Endothelial cell of umbilical vein (primary cell): ENCODE results near the gene ZBED4. TPM values are rescaled to one million over a fixed set of nuclear protein-coding genes. Genes with fewer than 3 reads are reported as not detected.

Source experiments
- BruUV-seq: library from RNA; stranded (reverse); fragments of 400-500 nt; replicated peaks from 2 replicates; lab custom pipeline; 2021; lab: Mats Ljungman, UMichigan
- CTCF ChIA-PET: fragments of 300-600, 350-600 bp; sonication (Branson Sonifier 250); formaldehyde crosslinking; loops from one replicate; lab custom pipeline; 2021; ENCODE audit warnings: antibody characterized with exemption, inconsistent platforms; lab: Charles Lee
- POLR2A ChIA-PET: fragments of 300-600, 350-600 bp; sonication (Branson Sonifier 250); formaldehyde crosslinking; loops from one replicate; lab custom pipeline; 2021; ENCODE audit warnings: antibody characterized with exemption, inconsistent platforms; lab: Charles Lee
- DNase-seq: peaks from one replicate; pipeline ENCODE4 v3.0.0-alpha.2; 2011; ENCODE audit warnings: low read depth, low spot score
- FAIRE-seq: peaks from 2 replicates; lab custom pipeline; 2011; peaks lifted over from hg19 to GRCh38; lab: Jason Lieb, UNC
- H2AFZ ChIP-seq: 2 replicates; pipeline ENCODE4 v1.6.0; 2012; ENCODE audit warnings: low read depth, low read length, control low read depth, inconsistent platforms
- H3K27ac ChIP-seq: 2 replicates; pipeline ENCODE4 v1.5.1; 2011; ENCODE audit warnings: low read depth, mild to moderate bottlenecking, control low read depth, low read length, moderate library complexity; ENCODE audit not compliant: insufficient read depth
- H3K27me3 ChIP-seq, 2 experiments: 2 replicates each; pipeline versions ENCODE4 v1.6.0 to v1.6.1; 2011; ENCODE audit warnings: low read length in 2 of 2, mixed read lengths in 1 of 2; ENCODE audit not compliant: control insufficient read depth in 2 of 2, insufficient read depth in 2 of 2
- H3K36me3 ChIP-seq, 2 experiments: 2 replicates in 1 of 2; 3 replicates in 1 of 2; pipeline ENCODE4 v1.5.1; 2011; ENCODE audit warnings: low read length in 2 of 2, mild to moderate bottlenecking in 1 of 2, moderate library complexity in 1 of 2; ENCODE audit not compliant: control insufficient read depth in 2 of 2, insufficient read depth in 2 of 2; ENCODE audit errors: extremely low read depth in 1 of 2
- H3K4me1 ChIP-seq: 3 replicates; pipeline ENCODE4 v1.5.1; 2011; ENCODE audit warnings: mild to moderate bottlenecking, low read length; ENCODE audit not compliant: control insufficient read depth, insufficient read depth; ENCODE audit errors: extremely low read depth
- H3K4me2 ChIP-seq: 2 replicates; pipeline ENCODE4 v1.6.1; 2011; ENCODE audit warnings: low read length, control low read depth, mixed read lengths; ENCODE audit not compliant: insufficient read depth
- H3K4me3 ChIP-seq, 3 experiments: fragments of 200-600 bp in 1 of 3; sonication (generic), shearing (Covaris generic) in 1 of 3; replicated peaks in 1 of 3; 2 replicates each; pipeline ENCODE4 v1.5.1; 2011 to 2016; ENCODE audit warnings: control low read depth in 3 of 3, low read length in 3 of 3, mild to moderate bottlenecking in 2 of 3, inconsistent platforms in 1 of 3, low read depth in 1 of 3, moderate library complexity in 1 of 3; ENCODE audit not compliant: insufficient read depth in 1 of 3
- H3K79me2 ChIP-seq: 2 replicates; pipeline ENCODE4 v1.6.0; 2012; ENCODE audit warnings: low read length, inconsistent platforms; ENCODE audit not compliant: control insufficient read depth, insufficient read depth
- H3K9ac ChIP-seq: replicated peaks from 2 replicates; pipeline ENCODE3; 2011; ENCODE audit warnings: low read length, control low read depth; ENCODE audit not compliant: insufficient read depth; ENCODE audit errors: extremely low read depth
- H3K9me1 ChIP-seq: replicated peaks from 3 replicates; pipeline ENCODE4 v1.6.0; 2011; ENCODE audit warnings: mild to moderate bottlenecking, low read length; ENCODE audit not compliant: control insufficient read depth, insufficient read depth; ENCODE audit errors: extremely low read depth
- H3K9me3 ChIP-seq: replicated peaks from 2 replicates; pipeline ENCODE4 v1.5.1; 2012; ENCODE audit warnings: low read length, inconsistent platforms; ENCODE audit not compliant: control insufficient read depth, insufficient read depth
- H4K20me1 ChIP-seq: replicated peaks from 2 replicates; pipeline ENCODE3; 2011; ENCODE audit warnings: mild to moderate bottlenecking, low read length; ENCODE audit not compliant: control insufficient read depth, insufficient read depth; ENCODE audit errors: extremely low read depth
- EZH2 ChIP-seq: IDR thresholded peaks from 2 replicates; pipeline ENCODE4 v1.6.1; 2012; ENCODE audit warnings: borderline replicate concordance, low read depth, mild to moderate bottlenecking, moderate library complexity, low read length, inconsistent platforms; ENCODE audit not compliant: severe bottlenecking
- FOS ChIP-seq: IDR thresholded peaks from 2 replicates; pipeline ENCODE4 v1.6.1; 2011; ENCODE audit warnings: mild to moderate bottlenecking, low read length, moderate library complexity, borderline replicate concordance; ENCODE audit not compliant: insufficient read depth
- GATA2 ChIP-seq: IDR thresholded peaks from 2 replicates; pipeline ENCODE4 v1.7.0; 2011; ENCODE audit warnings: low read depth, mild to moderate bottlenecking, moderate library complexity, mixed read lengths, low read length; ENCODE audit not compliant: insufficient read length, insufficient read depth
- JUN ChIP-seq: IDR thresholded peaks from 2 replicates; pipeline ENCODE4 v1.6.1; 2011; ENCODE audit warnings: borderline replicate concordance, low read depth; ENCODE audit not compliant: insufficient read length, insufficient read depth
- MYC ChIP-seq: IDR thresholded peaks from one replicate; pipeline ENCODE4 v1.6.1; 2011; ENCODE audit warnings: mild to moderate bottlenecking, low read depth, low read length
- POLR2A ChIP-seq: IDR thresholded peaks from 2 replicates; pipeline ENCODE4 v1.6.1; 2012; ENCODE audit warnings: low read depth, mild to moderate bottlenecking, control low read depth, low read length
- POLR2AphosphoS5 ChIP-seq: IDR thresholded peaks from 2 replicates; pipeline ENCODE4 v1.6.1; 2012; ENCODE audit warnings: low read depth, mild to moderate bottlenecking, control low read depth, low read length, moderate library complexity; ENCODE audit not compliant: insufficient read depth
- dilution Hi-C: fragments of 300-500 bp; cut with MboI; formaldehyde crosslinking; loops from one replicate; pipeline ENCODE4 v1.15.0; 2019; ENCODE audit warnings: low sequenced_read_pairs; ENCODE audit not compliant: extremely low pct_ligation_motif_present
- intact Hi-C: fragments of 100-400 bp; cut with micrococcal nuclease; formaldehyde crosslinking; loops from one replicate; pipeline ENCODE4 v1.10.0; 2022
- polyA plus RNA-seq, 4 experiments: library from polyadenylated mRNA; depleted of rRNA in 3 of 4; stranded (reverse) in 3 of 4; unstranded in 1 of 4; fragments of >200 nt; gene quantifications; 2 replicates each; pipeline versions ENCODE4 v1.2.1 to v1.2.3, GENCODE V29; 2011 to 2012; ENCODE audit warnings: missing spikeins in 1 of 4
- total RNA-seq: library from RNA; stranded (reverse); gene quantifications from 2 replicates; pipeline ENCODE4 v1.2.3, GENCODE V29; 2021
- TF ChIP-seq, protein P1 (sequence below), 2 donors: IDR thresholded peaks; 1 replicate in 1 of 2; 2 replicates in 1 of 2; pipeline ENCODE4 v1.5.1; 2011; ENCODE audit warnings: low read length in 2 of 2, mild to moderate bottlenecking in 2 of 2, moderate library complexity in 2 of 2, control low read depth in 1 of 2, inconsistent platforms in 1 of 2, low read depth in 1 of 2; ENCODE audit not compliant: insufficient read depth in 1 of 2; ENCODE audit errors: extremely low read depth in 1 of 2
- TF ChIP-seq, protein P2 (sequence below): IDR thresholded peaks from 2 replicates; pipeline ENCODE4 v1.6.1; 2011; ENCODE audit not compliant: insufficient read depth, insufficient read length

The ZBED4 gene
- total and polyA plus RNA-seq, 2 donors (not counting 3 experiments of a cell fraction or from before 2014, with no cell fraction given) = 8.6 to 18.2 TPM

DNA sequence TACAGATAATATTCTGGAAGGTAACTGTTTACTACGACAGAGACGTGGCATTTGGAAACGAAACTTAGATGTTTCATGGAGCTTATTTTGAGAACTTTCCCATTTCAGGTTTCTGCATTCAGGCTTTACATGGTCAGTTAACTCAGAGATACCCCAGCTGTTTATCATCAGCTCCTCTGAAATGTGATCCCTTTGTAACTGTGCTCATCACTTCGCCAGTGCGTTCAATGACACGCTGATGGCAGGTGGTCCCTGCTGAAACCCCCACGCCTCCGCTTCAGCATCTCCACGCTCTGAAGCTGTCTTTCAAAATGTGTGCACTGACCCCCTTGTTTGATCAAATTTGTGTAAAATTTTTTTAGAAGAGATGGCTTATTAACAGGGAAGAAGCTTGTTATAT is 34.1 kb downstream of the ZBED4 start:
- H2AFZ ChIP-seq = no peak overlapping the region
- H3K36me3 ChIP-seq = peaks cover 4 to 41% of the 10 kb centered on the region in 2 experiments
- TF ChIP-seq, protein P1, sequence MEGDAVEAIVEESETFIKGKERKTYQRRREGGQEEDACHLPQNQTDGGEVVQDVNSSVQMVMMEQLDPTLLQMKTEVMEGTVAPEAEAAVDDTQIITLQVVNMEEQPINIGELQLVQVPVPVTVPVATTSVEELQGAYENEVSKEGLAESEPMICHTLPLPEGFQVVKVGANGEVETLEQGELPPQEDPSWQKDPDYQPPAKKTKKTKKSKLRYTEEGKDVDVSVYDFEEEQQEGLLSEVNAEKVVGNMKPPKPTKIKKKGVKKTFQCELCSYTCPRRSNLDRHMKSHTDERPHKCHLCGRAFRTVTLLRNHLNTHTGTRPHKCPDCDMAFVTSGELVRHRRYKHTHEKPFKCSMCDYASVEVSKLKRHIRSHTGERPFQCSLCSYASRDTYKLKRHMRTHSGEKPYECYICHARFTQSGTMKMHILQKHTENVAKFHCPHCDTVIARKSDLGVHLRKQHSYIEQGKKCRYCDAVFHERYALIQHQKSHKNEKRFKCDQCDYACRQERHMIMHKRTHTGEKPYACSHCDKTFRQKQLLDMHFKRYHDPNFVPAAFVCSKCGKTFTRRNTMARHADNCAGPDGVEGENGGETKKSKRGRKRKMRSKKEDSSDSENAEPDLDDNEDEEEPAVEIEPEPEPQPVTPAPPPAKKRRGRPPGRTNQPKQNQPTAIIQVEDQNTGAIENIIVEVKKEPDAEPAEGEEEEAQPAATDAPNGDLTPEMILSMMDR (IDR thresholded peaks at IDR 0.05; ENCODE audit: extremely low read depth in 1 of 2, insufficient read depth in 1 of 2, low read depth in 1 of 2, low read length in 2 of 2) = no peak
- TF ChIP-seq, protein P2, sequence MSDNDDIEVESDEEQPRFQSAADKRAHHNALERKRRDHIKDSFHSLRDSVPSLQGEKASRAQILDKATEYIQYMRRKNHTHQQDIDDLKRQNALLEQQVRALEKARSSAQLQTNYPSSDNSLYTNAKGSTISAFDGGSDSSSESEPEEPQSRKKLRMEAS = no peak
- no peak for TF ChIP-seq POLR2A
- TF ChIP-seq POLR2AphosphoS5 = no peak
- no peak overlapping the region for H3K4me2 ChIP-seq
- no peak overlapping the region for H3K4me3 ChIP-seq
- no peak for FAIRE-seq
- ChIA-PET CTCF (interaction anchor here (0.5 to 0.7 kb wide), 2 partner anchors 25 to 27 kb away, joined by 3 to 4 read pairs; no protein-coding TSS in a partner anchor), POLR2A (no interaction called here)
- intact Hi-C loops (no loop called here), dilution Hi-C loops (no loop called here)
- no TSS peak for BruUV-seq
- no peaks in the 10 kb centered on the region for H3K4me1 ChIP-seq
- no peak for DNase-seq
- H3K9ac ChIP-seq = no peak overlapping the region
- H3K27me3 ChIP-seq = no peaks in the 10 kb centered on the region
- peaks cover 42% of the 10 kb centered on the region for H3K79me2 ChIP-seq
- no peaks in the 10 kb centered on the region for H3K9me3 ChIP-seq
- H3K27ac ChIP-seq = no peak overlapping the region
- H3K9me1 ChIP-seq = no peaks in the 10 kb centered on the region
- H4K20me1 ChIP-seq = no peaks in the 10 kb centered on the region

DNA sequence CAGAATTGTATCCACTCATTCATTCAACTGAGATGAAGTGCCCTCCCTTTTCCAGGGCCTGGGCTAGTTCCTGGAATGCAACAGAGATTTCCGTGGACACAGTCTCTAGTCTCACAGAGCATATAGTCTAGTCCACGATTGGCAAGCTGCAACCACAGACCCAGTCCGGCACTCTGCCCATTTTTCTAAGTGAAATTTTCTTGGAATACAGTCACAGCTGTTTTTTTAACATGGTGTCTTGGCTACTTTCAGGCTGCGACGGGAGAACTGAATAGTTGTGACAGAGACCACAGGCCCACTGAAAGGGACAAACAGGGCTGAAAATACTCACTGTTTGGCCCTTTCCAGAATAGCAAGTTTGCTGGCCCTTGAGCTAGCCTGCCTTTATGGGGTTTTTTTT is 35.4 kb downstream of the ZBED4 start:
- dilution Hi-C loops = no loop called here
- no peak for DNase-seq
- no peak overlapping the region for H2AFZ ChIP-seq
- H4K20me1 ChIP-seq = no peaks in the 10 kb centered on the region
- H3K9ac ChIP-seq = no peak overlapping the region
- H3K4me3 ChIP-seq = no peak overlapping the region
- TF ChIP-seq EZH2 = no peak
- TF ChIP-seq FOS = no peak
- TF ChIP-seq, protein P1 (IDR thresholded peaks at IDR 0.05; ENCODE audit: extremely low read depth in 1 of 2, insufficient read depth in 1 of 2, low read depth in 1 of 2, low read length in 2 of 2) = no peak
- TF ChIP-seq, protein P2 = no peak
- no peak for TF ChIP-seq GATA2
- TF ChIP-seq MYC = no peak
- no peak for TF ChIP-seq POLR2A
- TF ChIP-seq POLR2AphosphoS5 = no peak
- no peak for TF ChIP-seq JUN
- H3K4me1 ChIP-seq = no peaks in the 10 kb centered on the region
- no peak overlapping the region for H3K27ac ChIP-seq
- H3K9me1 ChIP-seq = no peaks in the 10 kb centered on the region
- H3K36me3 ChIP-seq = peaks cover 4 to 40% of the 10 kb centered on the region in 2 experiments
- BruUV-seq = no TSS peak
- CTCF ChIA-PET = no interaction called here
- FAIRE-seq = no peak
- POLR2A ChIA-PET = no interaction called here
- peaks cover 30% of the 10 kb centered on the region for H3K79me2 ChIP-seq
- no peaks in the 10 kb centered on the region for H3K27me3 ChIP-seq
- H3K9me3 ChIP-seq = no peaks in the 10 kb centered on the region
- no peak overlapping the region for H3K4me2 ChIP-seq
- intact Hi-C loops = no loop called here
